Gastroesophageal sphincter (tissue), 4 donors: Measurements from ENCODE around the gene ZNF384. TPM values are rescaled to one million over a fixed set of nuclear protein-coding genes. Genes with fewer than 3 reads are reported as not detected.

ENCODE experiments used
- ATAC-seq: fragments of 150-250 bp; one replicate; pipeline ENCODE4 v1.9.1; 2016; ENCODE audit warnings: mild to moderate bottlenecking, moderate library complexity
- H3K27ac ChIP-seq, 4 donors: fragments of 200-600 bp; sonication (generic) in 3 of 4; 1 replicate in 3 of 4; 2 replicates in 1 of 4; pipeline ENCODE4 v1.5.1; 2016 to 2019
- H3K27me3 ChIP-seq: fragments of 200-600 bp; sonication (generic); one replicate; pipeline ENCODE4 v1.5.1; 2019
- H3K36me3 ChIP-seq, 2 donors: fragments of 200-600 bp; sonication (generic); one replicate each; pipeline ENCODE4 v1.5.1; 2019; ENCODE audit warnings: control low read depth in 1 of 2
- H3K4me1 ChIP-seq, 3 donors: fragments of 200-600 bp; sonication (generic); 1 replicate in 2 of 3; 2 replicates in 1 of 3; pipeline ENCODE4 v1.5.1; 2016 to 2019; ENCODE audit warnings: control low read depth in 2 of 3
- H3K4me3 ChIP-seq, 2 donors: fragments of 200-600 bp; sonication (generic); one replicate each; pipeline ENCODE4 v1.5.1; 2019; ENCODE audit warnings: mild to moderate bottlenecking in 1 of 2, moderate library complexity in 1 of 2
- H3K9me3 ChIP-seq, 3 donors: fragments of 200-600 bp; sonication (generic); one replicate each; pipeline ENCODE4 v1.5.1; 2017 to 2019; ENCODE audit warnings: control low read depth in 2 of 3
- CTCF ChIP-seq, 4 experiments: fragments of 200-600 bp in 2 of 4; fragments of 450-650 bp in 2 of 4; sonication (generic) in 1 of 4; IDR thresholded peaks; one replicate each; pipeline ENCODE4 v1.5.1; 2017 to 2019; ENCODE audit warnings: antibody characterized with exemption in 4 of 4, mild to moderate bottlenecking in 2 of 4, moderate library complexity in 2 of 4
- EP300 ChIP-seq: sonication (generic); formaldehyde crosslinking; IDR thresholded peaks from one replicate; pipeline ENCODE4 v1.6.1; 2017; ENCODE audit warnings: antibody characterized with exemption, mild to moderate bottlenecking
- POLR2A ChIP-seq, 2 donors: fragments of 450-650 bp; IDR thresholded peaks; one replicate each; pipeline ENCODE4 v1.6.1; 2017; ENCODE audit warnings: antibody characterized with exemption in 2 of 2, mild to moderate bottlenecking in 2 of 2, moderate library complexity in 1 of 2
- POLR2AphosphoS5 ChIP-seq: sonication (generic); formaldehyde crosslinking; IDR thresholded peaks from one replicate; pipeline ENCODE4 v1.6.1; 2017; ENCODE audit warnings: antibody characterized with exemption
- WGBS, 2 donors: methylation state at CpG; one replicate each; pipeline ENCODE4 v1.1.5; 2018; ENCODE audit warnings: low coverage in 1 of 2; 5-methylcytosine and 5-hydroxymethylcytosine counted together
- total RNA-seq, 4 donors: library from RNA; depleted of rRNA; stranded (reverse); fragments of >200 nt; gene quantifications; one replicate each; pipeline ENCODE4 v1.1.0, GENCODE V29; 2016

The ZNF384 gene
- total RNA-seq, 4 donors from 2014 or later, result 26.1 to 57.5 (median 43.6) TPM

- Histone ChIP-seq H3K27ac (peak within 1 kb of the TSS in 3 of 4 donors; percentile 67 to 74 (median 73)), H3K27me3 (no peaks in the 10 kb centered on the region), H3K9me3 (no peaks in the 10 kb centered on the region), H3K4me1 (peaks cover 0 to 14% (median 0%) of the 10 kb centered on the region in 3 donors), H3K36me3 (peaks cover 0 to 44% of the 10 kb centered on the region in 2 donors), H3K4me3 (peak within 1 kb of the TSS; percentile 46 to 60)
- ATAC-seq, result peak; percentile 95
- 0 to 2% methylated on average over 5 to 11 of the region's 38 CpGs for WGBS, 2 donors
- TF ChIP-seq CTCF (IDR thresholded peaks at IDR 0.05) (no peak), POLR2AphosphoS5 (peak; percentile 40), POLR2A (IDR thresholded peaks at IDR 0.05) (peak; percentile 18 to 21), EP300 (no peak)
Measured at GRCh38 chr12:6647083-6647604, 42.0 kb downstream of the ZNF384 start, which contains the start of gene ACRBP. Gene ACRBP (minus strand): TSS chr12:6647432. CDS start chr12:6647366, 66 bp downstream.

GRCh38 chr12:6646276-6647082 is 42.7 kb downstream of the ZNF384 start:
- no peaks in the 10 kb centered on the region for H3K27me3 ChIP-seq
- H3K9me3 ChIP-seq, result no peaks in the 10 kb centered on the region
- H3K4me3 ChIP-seq, result peak overlapping the region; percentile 46 to 60
- peaks cover 0 to 14% (median 0%) of the 10 kb centered on the region in 3 donors for H3K4me1 ChIP-seq
- 52 to 82% methylated on average over 2 to 13 of the region's 28 CpGs for WGBS, 2 donors
- no peak for TF ChIP-seq POLR2AphosphoS5
- H3K36me3 ChIP-seq, result peaks cover 0 to 37% of the 10 kb centered on the region in 2 donors
- H3K27ac ChIP-seq, result peak overlapping the region in 3 of 4 donors; percentile 67 to 74 (median 73)
- peak; percentile 9 for ATAC-seq

GRCh38 chr12:6644903-6645302 is 44.3 kb downstream of the ZNF384 start:
- 17 to 20% methylated on average over 1 to 4 of the region's 5 CpGs for WGBS, 2 donors

GRCh38 chr12:6644257-6644596 is 44.9 kb downstream of the ZNF384 start:
- 71% methylated on average over 3 of the region's 6 CpGs; no CpG with 5 or more reads in 1 of the 2 donors for WGBS, 2 donors
- ATAC-seq, result peak; percentile 20
- no peak overlapping the region for H3K4me3 ChIP-seq
- peak overlapping the region in 1 of 4 donors; percentile 39 for H3K27ac ChIP-seq
- no peaks in the 10 kb centered on the region for H3K27me3 ChIP-seq
- TF ChIP-seq CTCF (IDR thresholded peaks at IDR 0.05), result no peak
- TF ChIP-seq POLR2A (IDR thresholded peaks at IDR 0.05), result no peak
- TF ChIP-seq POLR2AphosphoS5, result no peak
- TF ChIP-seq EP300, result no peak
- no peaks in the 10 kb centered on the region for H3K9me3 ChIP-seq
- peaks cover 0 to 15% of the 10 kb centered on the region in 2 donors for H3K36me3 ChIP-seq
- peaks cover 0 to 14% (median 0%) of the 10 kb centered on the region in 3 donors for H3K4me1 ChIP-seq

More at GRCh38 chr12:6644903-6645302, 44.3 kb downstream of the ZNF384 start:
- Histone ChIP-seq H3K27me3 (no peaks in the 10 kb centered on the region), H3K36me3 (peaks cover 0 to 21% of the 10 kb centered on the region in 2 donors), H3K4me3 (no peak overlapping the region), H3K4me1 (peaks cover 0 to 14% (median 0%) of the 10 kb centered on the region in 3 donors), H3K9me3 (no peaks in the 10 kb centered on the region), H3K27ac (peak overlapping the region in 1 of 4 donors; percentile 39)
- TF ChIP-seq CTCF (IDR thresholded peaks at IDR 0.05), result peak in 1 of 4 experiments; percentile 46
- TF ChIP-seq POLR2AphosphoS5, result no peak
- ATAC-seq, result no peak

- H3K36me3 ChIP-seq, result peaks cover 0 to 9% of the 10 kb centered on the region in 2 donors
- WGBS, 2 donors, result 80 to 100% methylated on average over 1 to 5 of the region's 6 CpGs
- H3K27ac ChIP-seq, result no peak overlapping the region
- ATAC-seq, result peak; percentile 22
- TF ChIP-seq POLR2A (IDR thresholded peaks at IDR 0.05) (no peak), CTCF (IDR thresholded peaks at IDR 0.05) (no peak), EP300 (no peak), POLR2AphosphoS5 (no peak)
- peaks cover 0 to 14% (median 0%) of the 10 kb centered on the region in 3 donors for H3K4me1 ChIP-seq
- no peaks in the 10 kb centered on the region for H3K27me3 ChIP-seq
- H3K9me3 ChIP-seq, result no peaks in the 10 kb centered on the region
- H3K4me3 ChIP-seq, result no peak overlapping the region
Measured at GRCh38 chr12:6643569-6644256, 45.5 kb downstream of the ZNF384 start.
